GM12864 (cell line): Measurements from ENCODE around the gene FA2H.
"Not testable (repeated sequence)": the region's sequence is repeated elsewhere in the genome, so short reads cannot be mapped to it uniquely, and the experiment has no call there.

Source experiments
- DNase-seq: peaks from one replicate; pipeline ENCODE4 v3.0.0-alpha.2; 2011; ENCODE audit warnings: low read depth
- H3K4me3 ChIP-seq: 2 replicates; pipeline ENCODE4 v1.5.1; 2011; ENCODE audit warnings: mild to moderate bottlenecking, low read depth, low read length, control low read depth
- CTCF ChIP-seq: IDR thresholded peaks from 2 replicates; pipeline ENCODE4 v1.5.1; 2011; ENCODE audit warnings: low read depth, mild to moderate bottlenecking, moderate library complexity, low read length, control low read depth, inconsistent platforms; ENCODE audit errors: missing control alignments

The FA2H gene

GRCh38 chr16:74725651-74726455 is 48.8 kb downstream of the FA2H start:
- TF ChIP-seq CTCF: no peak
- no peak overlapping the region for H3K4me3 ChIP-seq
- no peak for DNase-seq

- no peak overlapping the region for H3K4me3 ChIP-seq
- DNase-seq: no peak
- no peak for TF ChIP-seq CTCF
Measured at GRCh38 chr16:74724820-74725549, 49.6 kb downstream of the FA2H start.

GRCh38 chr16:74723256-74723655 is 51.4 kb downstream of the FA2H start:
- no peak for DNase-seq
- TF ChIP-seq CTCF: no peak
- no peak overlapping the region for H3K4me3 ChIP-seq

GRCh38 chr16:74722156-74722555 is 52.5 kb downstream of the FA2H start:
- not testable (repeated sequence) for H3K4me3 ChIP-seq, DNase-seq

- no peak overlapping the region for H3K4me3 ChIP-seq
- no peak for TF ChIP-seq CTCF
- DNase-seq: no peak
Measured at GRCh38 chr16:74721716-74722115, 52.9 kb downstream of the FA2H start.

- no peak for DNase-seq
- no peak overlapping the region for H3K4me3 ChIP-seq
- TF ChIP-seq CTCF: no peak
Measured at GRCh38 chr16:74720579-74720978, 54.0 kb downstream of the FA2H start.

- DNase-seq: no peak
- no peak overlapping the region for H3K4me3 ChIP-seq
Measured at GRCh38 chr16:74718741-74719610, 55.6 kb downstream of the FA2H start.

More at GRCh38 chr16:74718741-74719610, 55.6 kb downstream of the FA2H start:
- peak; percentile 8 for TF ChIP-seq CTCF
